Stimulated activated CD4-positive, alpha-beta T cell treated with anti-CD3 and anti-CD28 coated beads, Interleukin-12 subunit alpha, Interleukin-12 subunit beta, amount 100 ng/mL, for 24 hours (primary cell): ENCODE results near the gene SCNN1G.
"Not testable (repeated sequence)": the region's sequence is repeated elsewhere in the genome, so short reads cannot be mapped to it uniquely, and the experiment has no call there.

ENCODE experiments used
- DNase-seq, 2 experiments: peaks; one replicate each; pipeline ENCODE4 v3.0.0-alpha.2; 2020; ENCODE audit warnings: low read depth in 2 of 2

Gene SCNN1G

GRCh38 chr16:23249830-23250229 is 67.3 kb downstream of the SCNN1G start:
- no peak for DNase-seq

GRCh38 chr16:23252310-23252709 is 69.8 kb downstream of the SCNN1G start:
- no peak for DNase-seq

GRCh38 chr16:23253650-23254049 is 71.1 kb downstream of the SCNN1G start:
- not testable (repeated sequence) for DNase-seq

- DNase-seq: no peak
Measured at GRCh38 chr16:23254338-23254737, 71.8 kb downstream of the SCNN1G start.

- no peak for DNase-seq
Measured at GRCh38 chr16:23255000-23255399, 72.5 kb downstream of the SCNN1G start.

GRCh38 chr16:23256440-23256839 is 73.9 kb downstream of the SCNN1G start:
- no peak for DNase-seq

GRCh38 chr16:23257682-23258081 is 75.1 kb downstream of the SCNN1G start:
- DNase-seq: no peak

- DNase-seq: no peak
Measured at GRCh38 chr16:23258919-23259237, 76.3 kb downstream of the SCNN1G start.
